Cerebellar cortex (tissue), 1 donor: ENCODE measurements around the gene ABCD4.
A peak's percentile ranks its signal among the peaks of the same experiment; 100 is the strongest.

Source experiments
- DNase-seq: peaks from one replicate; pipeline ENCODE4 v3.0.0-alpha.2; 2015; ENCODE audit warnings: low spot score

ABCD4 gene

GRCh38 chr14:74259513-74259912 is 43.2 kb downstream of the ABCD4 start:
- DNase-seq, result no peak

GRCh38 chr14:74258764-74259035 is 44.0 kb downstream of the ABCD4 start:
- peak; percentile 85 for DNase-seq

- DNase-seq, result no peak
Observed at GRCh38 chr14:74257941-74258763, 44.6 kb downstream of the ABCD4 start.

GRCh38 chr14:74257078-74257940 is 45.4 kb downstream of the ABCD4 start:
- peak; percentile 51 for DNase-seq

- no peak for DNase-seq
Observed at GRCh38 chr14:74255281-74255680, 47.5 kb downstream of the ABCD4 start.

- DNase-seq, result no peak
Observed at GRCh38 chr14:74249433-74250375, 53.0 kb downstream of the ABCD4 start.

GRCh38 chr14:74248017-74248416 is 54.7 kb downstream of the ABCD4 start:
- DNase-seq, result no peak

GRCh38 chr14:74246542-74246941 is 56.2 kb downstream of the ABCD4 start:
- DNase-seq, result no peak

GRCh38 chr14:74245292-74245691 is 57.4 kb downstream of the ABCD4 start:
- DNase-seq, result no peak

GRCh38 chr14:74244115-74244514 is 58.6 kb downstream of the ABCD4 start:
- DNase-seq, result no peak

GRCh38 chr14:74243051-74243450 is 59.7 kb downstream of the ABCD4 start:
- no peak for DNase-seq

GRCh38 chr14:74242780-74243042 is 60.0 kb downstream of the ABCD4 start:
- no peak for DNase-seq

- DNase-seq, result no peak
Observed at GRCh38 chr14:74242021-74242779, 60.5 kb downstream of the ABCD4 start.

- no peak for DNase-seq
Observed at GRCh38 chr14:74241652-74242017, 61.1 kb downstream of the ABCD4 start.

- no peak for DNase-seq
Observed at GRCh38 chr14:74240794-74241651, 61.7 kb downstream of the ABCD4 start.

GRCh38 chr14:74239848-74240793 is 62.6 kb downstream of the ABCD4 start:
- no peak for DNase-seq

- no peak for DNase-seq
Observed at GRCh38 chr14:74238974-74239847, 63.5 kb downstream of the ABCD4 start, which contains the start of gene VSX2. Gene VSX2 (plus strand): TSS chr14:74239449. CDS start chr14:74239562, 113 bp downstream.

- no peak for DNase-seq
Observed at GRCh38 chr14:74237441-74237840, 65.3 kb downstream of the ABCD4 start.
